Body of pancreas (tissue), 4 donors: ENCODE results near the gene DMRT1.

ENCODE experiments used
- CTCF ChIP-seq, 7 experiments: fragments of 450-650 bp in 4 of 7; fragments of 200-600 bp in 3 of 7; sonication (generic) in 3 of 7; IDR thresholded peaks; one replicate each; pipeline ENCODE4 v1.5.1; 2016 to 2019; ENCODE audit warnings: antibody characterized with exemption in 7 of 7
- POLR2A ChIP-seq, 3 donors: fragments of 450-650 bp; IDR thresholded peaks; one replicate each; pipeline ENCODE4 v1.6.1; 2016; ENCODE audit warnings: antibody characterized with exemption in 3 of 3, mild to moderate bottlenecking in 2 of 3

- TF ChIP-seq POLR2A (IDR thresholded peaks at IDR 0.05): no peak
- no peak for TF ChIP-seq CTCF (IDR thresholded peaks at IDR 0.05)
Measured at GRCh38 chr9:971901-972500, 130.5 kb downstream of the DMRT1 start.
